ENCODE results near the gene GPBP1L1. TPM values are rescaled to one million over a fixed set of nuclear protein-coding genes. Genes with fewer than 3 reads are reported as not detected.
"Not testable (repeated sequence)": the region's sequence is repeated elsewhere in the genome, so short reads cannot be mapped to it uniquely, and the experiment has no call there.

The GPBP1L1 gene
- total RNA-seq, 2 donors from 2014 or later, result 117 to 124 TPM

DNA sequence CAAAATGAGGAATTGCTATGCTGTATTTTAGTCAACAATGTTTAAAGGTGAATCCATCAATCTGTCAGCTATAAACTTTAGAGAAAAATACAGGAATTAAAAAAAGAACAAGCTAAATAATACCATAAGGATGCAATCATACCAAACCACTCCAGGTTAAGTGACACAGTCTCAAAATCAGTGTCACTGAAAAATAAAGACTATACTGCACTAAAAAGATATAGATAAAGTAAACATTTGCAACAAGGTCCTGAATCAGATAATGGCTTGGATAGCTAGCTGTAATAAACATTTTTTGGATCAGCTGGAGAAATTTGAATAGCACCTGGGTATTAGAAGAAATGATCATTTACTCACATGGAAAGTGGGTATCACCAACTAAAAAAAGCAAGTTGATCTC is 7.8 kb downstream of the GPBP1L1 start:
- Histone ChIP-seq H3K4me1 (ENCODE audit: control insufficient read depth, insufficient read depth, low read length) (peaks cover 4% of the 10 kb centered on the region), H3K36me3 (ENCODE audit: control insufficient read depth, insufficient read depth, low read length) (peaks cover 12% of the 10 kb centered on the region), H3K4me3 (ENCODE audit: low read length) (no peak overlapping the region), H3K27ac (ENCODE audit: low read depth, low read length) (no peak overlapping the region), H3K9me3 (ENCODE audit: control insufficient read depth, low read length) (no peaks in the 10 kb centered on the region), H3K27me3 (ENCODE audit: control insufficient read depth, insufficient read depth, low read length, poor library complexity, severe bottlenecking) (no peaks in the 10 kb centered on the region), H3K9ac (ENCODE audit: extremely low read depth, low read length, poor library complexity, severe bottlenecking) (no peak overlapping the region)
- H3K27me3 Mint-ChIP-seq (ENCODE audit: insufficient read depth), result no peaks in the 10 kb centered on the region
- no peak overlapping the region for H3K4me3 Mint-ChIP-seq
- H3K27ac Mint-ChIP-seq, result peak overlapping the region; percentile 39
- H3K9me3 Mint-ChIP-seq, result no peaks in the 10 kb centered on the region
- TF ChIP-seq, protein P1, sequence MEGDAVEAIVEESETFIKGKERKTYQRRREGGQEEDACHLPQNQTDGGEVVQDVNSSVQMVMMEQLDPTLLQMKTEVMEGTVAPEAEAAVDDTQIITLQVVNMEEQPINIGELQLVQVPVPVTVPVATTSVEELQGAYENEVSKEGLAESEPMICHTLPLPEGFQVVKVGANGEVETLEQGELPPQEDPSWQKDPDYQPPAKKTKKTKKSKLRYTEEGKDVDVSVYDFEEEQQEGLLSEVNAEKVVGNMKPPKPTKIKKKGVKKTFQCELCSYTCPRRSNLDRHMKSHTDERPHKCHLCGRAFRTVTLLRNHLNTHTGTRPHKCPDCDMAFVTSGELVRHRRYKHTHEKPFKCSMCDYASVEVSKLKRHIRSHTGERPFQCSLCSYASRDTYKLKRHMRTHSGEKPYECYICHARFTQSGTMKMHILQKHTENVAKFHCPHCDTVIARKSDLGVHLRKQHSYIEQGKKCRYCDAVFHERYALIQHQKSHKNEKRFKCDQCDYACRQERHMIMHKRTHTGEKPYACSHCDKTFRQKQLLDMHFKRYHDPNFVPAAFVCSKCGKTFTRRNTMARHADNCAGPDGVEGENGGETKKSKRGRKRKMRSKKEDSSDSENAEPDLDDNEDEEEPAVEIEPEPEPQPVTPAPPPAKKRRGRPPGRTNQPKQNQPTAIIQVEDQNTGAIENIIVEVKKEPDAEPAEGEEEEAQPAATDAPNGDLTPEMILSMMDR (conservative IDR thresholded peaks at IDR 0.05), result no peak
- peaks cover 2% of the 10 kb centered on the region for H3K36me3 Mint-ChIP-seq (ENCODE audit: low read depth)
- peaks cover 43% of the 10 kb centered on the region for H3K4me1 Mint-ChIP-seq
- no peak for DNase-seq

DNA sequence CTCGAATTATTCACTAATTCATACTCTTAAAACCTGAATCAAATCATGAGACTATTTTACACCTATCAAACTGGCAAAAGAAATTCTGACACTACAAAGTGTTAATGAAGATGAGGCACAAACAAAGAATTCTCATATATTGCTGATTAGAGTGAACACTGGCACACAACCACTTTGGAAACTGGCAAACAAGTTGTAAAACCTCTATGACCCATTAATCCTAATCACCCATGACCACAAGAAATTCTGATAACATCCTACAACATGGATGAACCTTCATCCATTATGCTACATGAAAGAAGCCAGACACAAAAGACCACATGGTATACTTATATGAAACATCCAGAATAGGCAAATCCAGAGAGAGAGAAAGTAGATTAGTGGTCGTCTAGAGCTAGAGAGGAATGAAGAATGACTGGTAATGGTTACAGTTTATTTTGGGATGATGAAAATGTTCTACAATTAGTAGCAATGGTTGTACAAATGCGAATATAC is 8.5 kb downstream of the GPBP1L1 start:
- 80 to 83% methylated on average over 1 to 2 of the region's 3 CpGs for WGBS, 2 experiments (ENCODE audit: insufficient coverage in 1 of 2, insufficient read length in 1 of 2)
- H3K36me3 Mint-ChIP-seq (ENCODE audit: low read depth), result peaks cover 5% of the 10 kb centered on the region
- peaks cover 41% of the 10 kb centered on the region for H3K4me1 Mint-ChIP-seq
- H3K4me3 Mint-ChIP-seq, result no peak overlapping the region
- Histone ChIP-seq H3K27ac (ENCODE audit: low read depth, low read length) (no peak overlapping the region), H3K9ac (ENCODE audit: extremely low read depth, low read length, poor library complexity, severe bottlenecking) (no peak overlapping the region), H3K9me3 (ENCODE audit: control insufficient read depth, low read length) (no peaks in the 10 kb centered on the region), H3K4me1 (ENCODE audit: control insufficient read depth, insufficient read depth, low read length) (peaks cover 4% of the 10 kb centered on the region), H3K27me3 (ENCODE audit: control insufficient read depth, insufficient read depth, low read length, poor library complexity, severe bottlenecking) (no peaks in the 10 kb centered on the region), H3K4me3 (ENCODE audit: low read length) (no peak overlapping the region), H3K36me3 (ENCODE audit: control insufficient read depth, insufficient read depth, low read length) (peaks cover 12% of the 10 kb centered on the region)
- no peaks in the 10 kb centered on the region for H3K9me3 Mint-ChIP-seq
- TF ChIP-seq, protein P1 (conservative IDR thresholded peaks at IDR 0.05), result no peak
- no peak overlapping the region for H3K27ac Mint-ChIP-seq
- no peaks in the 10 kb centered on the region for H3K27me3 Mint-ChIP-seq (ENCODE audit: insufficient read depth)
- no peak for DNase-seq

DNA sequence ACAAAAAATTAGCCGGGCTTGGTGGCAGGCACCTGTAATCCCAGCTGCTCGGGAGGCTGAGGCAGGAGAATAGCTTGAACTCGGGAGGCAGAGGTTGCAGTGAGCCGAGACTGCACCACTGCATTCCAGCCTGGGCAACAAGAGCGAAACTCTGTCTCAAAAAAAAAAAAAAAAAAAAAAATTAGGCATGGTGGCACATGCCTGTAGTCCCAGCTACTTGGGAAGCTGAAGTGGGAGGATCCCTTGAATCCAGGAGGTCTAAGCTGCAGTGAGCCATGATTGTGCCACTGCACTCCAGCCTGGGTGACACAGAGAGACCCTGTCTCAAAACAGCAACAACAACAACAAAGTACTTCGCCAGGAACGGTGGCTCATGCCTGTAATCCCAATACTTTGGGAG is 9.8 kb downstream of the GPBP1L1 start:
- not testable (repeated sequence) for DNase-seq; H3K9me3 ChIP-seq (ENCODE audit: control insufficient read depth, low read length); H3K36me3 Mint-ChIP-seq (ENCODE audit: low read depth); H3K9me3 Mint-ChIP-seq; H3K9ac ChIP-seq (ENCODE audit: extremely low read depth, low read length, poor library complexity, severe bottlenecking); H3K27ac ChIP-seq (ENCODE audit: low read depth, low read length); H3K27me3 Mint-ChIP-seq (ENCODE audit: insufficient read depth); H3K4me1 ChIP-seq (ENCODE audit: control insufficient read depth, insufficient read depth, low read length); H3K4me3 ChIP-seq (ENCODE audit: low read length); H3K4me3 Mint-ChIP-seq; H3K27me3 ChIP-seq (ENCODE audit: control insufficient read depth, insufficient read depth, low read length, poor library complexity, severe bottlenecking)
- H3K36me3 ChIP-seq (ENCODE audit: control insufficient read depth, insufficient read depth, low read length), result peaks cover 12% of the 10 kb centered on the region
- peaks cover 31% of the 10 kb centered on the region for H3K4me1 Mint-ChIP-seq
- peak overlapping the region; percentile 79 for H3K27ac Mint-ChIP-seq
- 93 to 95% methylated on average over 2 to 7 of the region's 7 CpGs for WGBS, 2 experiments (ENCODE audit: insufficient coverage in 1 of 2, insufficient read length in 1 of 2)

DNA sequence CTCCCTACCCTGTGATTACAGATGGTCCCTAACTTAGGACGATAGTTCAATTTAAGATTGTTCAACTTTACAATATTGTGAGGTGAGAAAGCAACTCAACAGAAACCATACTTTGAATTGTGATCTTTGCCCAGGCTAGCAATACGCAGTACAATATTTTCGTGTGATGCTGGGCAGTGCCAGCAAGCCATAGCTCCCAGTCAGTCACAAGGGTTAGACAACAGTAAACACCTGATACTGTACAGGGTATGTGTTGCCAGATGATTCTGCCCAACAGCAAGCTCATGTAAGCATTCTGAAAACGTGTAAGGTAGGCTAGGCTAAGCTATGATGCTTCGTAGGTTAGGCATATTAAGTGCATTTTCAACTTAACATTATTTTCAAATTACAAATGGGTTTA is 11.9 kb downstream of the GPBP1L1 start:
- WGBS, 2 experiments (ENCODE audit: insufficient coverage in 1 of 2, insufficient read length in 1 of 2), result 88 to 96% methylated on average over 4 to 5 of the region's 5 CpGs
- no peak for DNase-seq
- no peaks in the 10 kb centered on the region for H3K27me3 Mint-ChIP-seq (ENCODE audit: insufficient read depth)
- Histone ChIP-seq H3K36me3 (ENCODE audit: control insufficient read depth, insufficient read depth, low read length) (peaks cover 17% of the 10 kb centered on the region), H3K9me3 (ENCODE audit: control insufficient read depth, low read length) (no peaks in the 10 kb centered on the region), H3K4me3 (ENCODE audit: low read length) (no peak overlapping the region), H3K9ac (ENCODE audit: extremely low read depth, low read length, poor library complexity, severe bottlenecking) (no peak overlapping the region), H3K4me1 (ENCODE audit: control insufficient read depth, insufficient read depth, low read length) (no peaks in the 10 kb centered on the region), H3K27ac (ENCODE audit: low read depth, low read length) (no peak overlapping the region), H3K27me3 (ENCODE audit: control insufficient read depth, insufficient read depth, low read length, poor library complexity, severe bottlenecking) (no peaks in the 10 kb centered on the region)
- TF ChIP-seq, protein P1 (conservative IDR thresholded peaks at IDR 0.05), result no peak
- H3K36me3 Mint-ChIP-seq (ENCODE audit: low read depth), result peaks cover 12% of the 10 kb centered on the region
- H3K27ac Mint-ChIP-seq, result no peak overlapping the region
- H3K9me3 Mint-ChIP-seq, result no peaks in the 10 kb centered on the region
- no peak overlapping the region for H3K4me3 Mint-ChIP-seq
- peaks cover 27% of the 10 kb centered on the region for H3K4me1 Mint-ChIP-seq
